GM21515 (cell line): ENCODE data around the gene ADGRA3.

Experiments
- ATAC-seq: cut with Tn5 transposase; IDR thresholded peaks from one replicate; pipeline ENCODE4 v1.9.1; 2021; ENCODE audit not compliant: unreplicated experiment

ADGRA3 gene

DNA sequence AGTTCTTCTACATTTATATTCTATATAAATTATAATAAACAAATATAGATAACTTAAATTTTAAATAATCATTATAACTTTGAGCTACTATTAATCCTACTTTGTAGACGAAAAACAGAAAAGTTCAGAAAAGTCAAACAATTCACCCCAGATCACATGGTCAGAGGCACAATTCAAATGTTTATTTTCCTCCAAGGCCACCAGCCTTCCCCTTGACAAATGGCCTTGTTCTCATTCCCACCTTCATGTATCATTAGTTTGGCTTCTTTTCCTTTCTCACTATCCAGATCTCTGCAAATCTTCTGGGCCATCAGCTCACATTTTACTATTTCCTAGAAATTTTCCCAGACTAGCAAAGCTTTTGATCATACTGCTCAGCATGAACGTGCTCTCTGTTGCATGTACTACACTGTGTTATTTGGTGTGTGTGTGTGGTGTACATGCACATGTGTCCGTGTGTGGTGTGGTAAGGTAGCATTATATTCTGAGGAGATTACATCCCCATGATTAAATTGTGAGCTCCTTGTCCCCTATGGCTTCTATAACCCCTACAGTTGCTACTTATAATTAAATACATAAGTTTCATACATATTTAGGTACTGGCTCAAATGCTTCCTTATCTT is 61.5 kb downstream of the ADGRA3 start:
- ATAC-seq: no peak

- no peak for ATAC-seq
Measured at GRCh38 chr4:22444813-22445212, 71.1 kb downstream of the ADGRA3 start.

DNA sequence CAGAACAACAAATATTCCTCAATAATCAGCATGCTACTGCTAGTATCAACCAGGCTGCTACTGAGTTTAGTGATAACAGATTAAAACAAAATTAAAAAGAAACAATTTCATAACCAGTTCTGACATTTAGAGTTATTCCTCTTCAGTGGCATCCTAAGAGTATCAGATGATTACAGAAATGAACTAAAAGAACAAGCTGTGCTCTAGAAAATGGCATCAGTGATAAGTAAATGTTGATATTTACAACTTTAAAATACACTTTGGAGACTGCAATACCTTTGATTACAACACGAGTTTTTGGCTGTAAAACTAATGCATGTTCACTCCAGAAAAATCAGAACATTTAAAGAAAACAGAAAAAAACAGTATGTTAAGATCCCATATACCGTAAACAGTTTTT is 72.9 kb downstream of the ADGRA3 start:
- no peak for ATAC-seq

DNA sequence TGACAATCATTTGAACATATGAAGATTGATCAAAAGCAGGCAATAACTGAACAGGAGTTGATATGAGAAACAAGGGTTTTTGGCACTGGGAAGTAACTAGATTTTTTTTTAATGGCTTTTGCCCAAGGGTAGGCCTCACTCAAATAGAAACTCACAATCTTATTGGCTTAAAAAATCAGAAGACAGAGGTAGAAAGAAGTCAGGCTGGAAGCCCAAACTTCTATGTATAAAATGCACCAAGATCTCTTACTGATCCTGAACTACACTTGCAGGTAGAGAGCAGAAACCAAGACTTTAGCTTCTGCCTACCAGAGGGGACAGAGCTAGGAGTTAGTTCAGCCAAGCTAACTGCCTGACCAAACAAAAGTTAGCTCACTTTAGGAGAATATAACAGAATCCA is 74.9 kb downstream of the ADGRA3 start:
- ATAC-seq: no peak

- ATAC-seq: no peak
Measured at GRCh38 chr4:22439947-22440346, 75.9 kb downstream of the ADGRA3 start.

DNA sequence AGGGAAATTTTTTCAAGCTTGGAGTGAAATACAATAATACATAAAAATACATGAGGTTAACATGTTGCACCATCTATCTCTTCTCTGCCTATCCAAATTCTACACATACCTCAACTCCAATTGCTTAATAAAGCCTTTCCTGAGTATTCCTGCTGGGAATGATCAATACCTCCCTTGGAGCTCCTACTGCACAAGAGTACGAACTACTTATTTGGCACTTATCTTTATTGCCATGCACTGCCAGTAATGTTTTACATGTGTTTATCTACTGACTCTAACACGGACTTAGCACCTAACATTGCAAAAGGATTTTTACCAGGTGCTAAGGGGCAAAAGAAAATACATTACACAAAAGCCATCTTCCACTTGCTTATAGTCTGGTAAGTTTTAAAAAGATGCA is 80.2 kb downstream of the ADGRA3 start:
- ATAC-seq: no peak

- ATAC-seq: no peak
Measured at GRCh38 chr4:22434895-22435294, 81.0 kb downstream of the ADGRA3 start.

DNA sequence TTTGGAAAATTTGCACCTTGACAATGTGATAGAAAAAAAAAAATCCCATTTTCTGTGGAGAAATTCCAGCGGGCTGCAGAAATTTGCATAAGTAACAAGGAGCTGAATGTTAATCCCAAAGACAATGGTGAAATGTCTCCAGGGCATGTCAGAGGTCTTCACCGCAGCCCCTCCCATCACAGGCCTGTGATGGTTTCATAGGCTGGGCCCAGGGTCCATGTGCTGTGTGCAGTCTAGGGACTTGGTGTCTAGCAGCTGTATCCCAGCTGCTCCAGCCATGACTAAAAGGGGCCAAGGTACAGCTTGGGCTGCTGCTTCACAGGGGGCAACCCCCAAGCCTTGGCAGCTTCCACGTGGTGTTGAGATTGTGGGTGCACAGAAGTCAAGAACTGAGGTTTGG is 85.2 kb downstream of the ADGRA3 start:
- ATAC-seq: no peak

GRCh38 chr4:22428441-22428840 is 87.4 kb downstream of the ADGRA3 start:
- ATAC-seq: no peak

- ATAC-seq: no peak
Measured at GRCh38 chr4:22427675-22428074, 88.2 kb downstream of the ADGRA3 start.

GRCh38 chr4:22420291-22420690 is 95.6 kb downstream of the ADGRA3 start:
- no peak for ATAC-seq

GRCh38 chr4:22417408-22417807 is 98.5 kb downstream of the ADGRA3 start:
- no peak for ATAC-seq

DNA sequence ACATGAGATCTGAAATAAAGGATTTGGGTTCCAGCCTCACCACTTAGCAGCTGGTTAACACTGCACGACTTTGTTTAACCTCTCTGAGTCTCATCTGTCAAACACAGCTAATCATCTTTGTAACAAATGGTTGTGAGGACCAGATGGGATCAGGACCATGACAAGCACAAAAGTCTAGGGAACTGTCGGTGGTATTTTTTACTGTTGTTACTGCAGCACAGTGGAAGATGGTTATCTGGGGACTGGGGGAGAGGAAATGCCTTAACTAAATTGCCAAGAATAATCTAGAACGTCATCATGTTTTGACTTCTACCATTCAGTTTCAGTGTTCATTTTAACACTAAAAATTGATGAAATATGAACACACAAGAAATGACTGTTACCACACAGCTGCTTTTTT is 99.5 kb downstream of the ADGRA3 start:
- ATAC-seq: no peak

- no peak for ATAC-seq
Measured at GRCh38 chr4:22414833-22415232, 101.0 kb downstream of the ADGRA3 start.

- no peak for ATAC-seq
Measured at GRCh38 chr4:22413471-22413870, 102.4 kb downstream of the ADGRA3 start.

DNA sequence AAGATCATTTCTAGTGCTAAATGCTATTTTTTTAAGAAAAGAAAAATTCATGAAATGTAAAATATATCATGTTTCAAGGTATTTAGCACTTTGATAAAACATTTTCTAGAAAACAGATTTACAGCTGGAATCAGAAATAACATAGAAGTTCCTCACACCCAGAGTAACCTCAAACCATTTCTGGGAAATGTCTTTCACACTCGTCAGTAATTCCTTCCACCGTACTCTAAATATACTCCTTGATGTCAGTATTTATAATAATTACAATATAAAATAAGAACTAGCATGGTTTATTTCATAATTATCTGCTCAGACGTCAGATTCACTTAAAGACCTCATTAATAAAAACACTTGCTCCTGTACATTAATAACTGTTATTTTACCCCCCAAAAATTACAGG is 103.9 kb downstream of the ADGRA3 start:
- no peak for ATAC-seq

GRCh38 chr4:22410645-22411247 is 105.1 kb downstream of the ADGRA3 start:
- no peak for ATAC-seq

GRCh38 chr4:22408474-22408873 is 107.4 kb downstream of the ADGRA3 start:
- ATAC-seq: no peak

DNA sequence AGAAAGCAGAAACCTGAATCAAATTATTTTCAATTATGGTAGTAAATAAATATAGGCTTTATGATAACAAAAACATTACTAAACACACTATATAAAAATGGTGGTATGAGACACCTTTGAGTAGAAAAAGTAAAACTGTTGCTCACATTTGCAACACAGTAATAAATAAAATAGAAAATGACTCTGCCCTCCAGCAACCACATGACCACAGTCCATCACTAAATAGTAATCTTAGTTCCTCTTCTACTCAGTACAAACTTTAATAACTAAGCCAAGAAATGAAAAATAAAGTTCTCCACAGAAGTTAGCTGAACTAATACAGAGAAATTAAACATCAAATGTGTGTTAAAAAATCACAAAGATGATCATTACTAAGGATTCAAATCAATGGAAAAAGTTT is 108.5 kb downstream of the ADGRA3 start:
- ATAC-seq: no peak

DNA sequence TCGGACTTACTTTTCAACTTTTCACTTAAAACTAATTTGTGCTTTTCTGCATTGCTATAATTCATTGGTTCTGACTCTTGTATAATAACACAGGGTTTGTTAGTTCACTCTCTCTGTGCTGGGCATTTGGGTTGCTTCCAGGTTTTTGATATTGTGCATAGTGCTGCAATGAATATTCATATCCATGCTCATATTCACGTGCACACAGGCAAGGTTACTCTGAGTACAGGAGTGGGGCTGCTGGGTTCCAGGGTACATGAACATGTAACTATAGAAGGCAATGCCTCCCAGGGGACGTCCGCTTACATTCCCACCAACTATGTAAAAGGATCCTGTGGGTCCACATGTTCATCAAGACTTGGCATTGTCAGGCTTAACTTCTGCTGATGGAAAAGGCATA is 117.2 kb downstream of the ADGRA3 start:
- ATAC-seq: no peak

DNA sequence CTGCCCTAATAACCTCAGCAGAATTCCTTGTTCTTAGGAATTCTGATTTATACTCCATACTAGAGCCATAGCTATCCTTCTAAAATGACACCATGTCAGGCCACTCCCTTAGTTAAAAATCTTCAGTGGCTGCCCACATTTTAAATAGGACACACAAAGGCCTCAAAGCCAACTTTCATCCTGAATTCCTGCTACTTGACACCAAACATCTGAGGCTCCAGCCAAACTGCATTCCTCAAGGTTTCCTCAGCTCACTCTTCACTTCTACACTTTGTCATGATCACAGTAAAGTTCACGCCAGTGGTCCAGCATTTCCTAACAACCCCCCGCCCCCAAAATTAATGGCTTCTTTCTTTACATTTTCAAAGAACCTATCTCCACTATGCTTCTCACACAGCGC is 124.3 kb downstream of the ADGRA3 start:
- no peak for ATAC-seq

- ATAC-seq: no peak
Measured at GRCh38 chr4:22389240-22389870, 126.5 kb downstream of the ADGRA3 start.

DNA sequence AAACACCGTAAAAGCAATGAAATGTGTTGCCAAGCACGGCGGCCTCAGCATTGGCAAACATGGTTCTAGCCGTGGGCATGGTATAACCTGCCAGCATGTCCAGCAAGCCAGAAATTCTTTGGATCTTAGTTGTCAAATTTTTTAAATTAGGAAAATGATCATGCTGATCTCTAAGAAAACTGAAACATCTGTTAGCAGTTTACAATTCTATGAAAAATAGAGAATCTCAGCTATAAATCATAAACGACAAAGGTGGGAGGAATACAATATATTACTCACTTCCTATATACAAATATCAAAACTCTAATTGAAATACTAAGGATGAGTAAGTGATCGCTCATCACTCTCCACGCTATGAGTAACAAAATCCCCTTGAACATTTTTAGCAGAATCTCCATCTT is 130.3 kb downstream of the ADGRA3 start:
- ATAC-seq: no peak
